SW480 (cell line): ENCODE data around the gene IMMP2L.

ENCODE experiments used
- DNase-seq: peaks from one replicate; pipeline ENCODE4 v3.0.0-alpha.2; 2016; ENCODE audit warnings: low spot score

IMMP2L gene

DNA sequence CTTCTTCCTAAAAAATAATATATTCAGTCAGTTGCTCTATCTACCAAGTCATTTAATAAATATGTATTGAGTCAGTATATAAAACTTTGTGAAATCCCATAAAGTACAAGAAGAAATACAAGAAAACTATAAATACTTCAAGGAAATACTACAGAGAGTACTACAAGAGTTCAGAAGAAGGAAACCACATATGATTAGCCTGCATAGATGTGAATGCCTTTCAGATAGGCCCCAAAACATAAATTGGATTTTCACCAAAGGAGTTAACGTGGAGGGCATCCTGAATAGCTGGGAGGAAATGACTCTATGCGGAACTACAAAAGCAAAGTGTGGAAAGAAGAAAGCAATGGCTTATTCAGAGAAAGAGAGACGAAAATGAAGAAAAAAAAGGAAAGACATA lies 351.3 kb downstream of the IMMP2L start:
- no peak for DNase-seq

DNA sequence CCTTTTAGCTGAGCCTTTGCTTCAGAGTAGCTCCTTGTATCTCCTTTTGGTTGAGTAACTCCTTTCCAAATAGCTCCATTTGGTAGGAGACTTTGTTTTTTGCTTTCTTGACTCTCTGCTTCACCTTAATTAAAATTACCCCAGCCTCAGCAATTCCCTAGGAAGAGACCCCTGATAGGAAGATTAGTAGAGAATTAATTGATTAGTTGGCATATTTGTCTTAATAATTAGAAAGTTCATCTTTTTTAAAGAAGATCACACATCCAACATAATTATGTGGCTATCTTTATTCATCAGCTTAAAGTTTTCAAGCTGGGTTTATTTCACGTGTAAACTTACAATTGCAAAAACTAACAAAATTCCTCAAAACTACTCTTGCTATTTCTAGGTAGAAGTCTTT lies 352.2 kb downstream of the IMMP2L start:
- no peak for DNase-seq

DNA sequence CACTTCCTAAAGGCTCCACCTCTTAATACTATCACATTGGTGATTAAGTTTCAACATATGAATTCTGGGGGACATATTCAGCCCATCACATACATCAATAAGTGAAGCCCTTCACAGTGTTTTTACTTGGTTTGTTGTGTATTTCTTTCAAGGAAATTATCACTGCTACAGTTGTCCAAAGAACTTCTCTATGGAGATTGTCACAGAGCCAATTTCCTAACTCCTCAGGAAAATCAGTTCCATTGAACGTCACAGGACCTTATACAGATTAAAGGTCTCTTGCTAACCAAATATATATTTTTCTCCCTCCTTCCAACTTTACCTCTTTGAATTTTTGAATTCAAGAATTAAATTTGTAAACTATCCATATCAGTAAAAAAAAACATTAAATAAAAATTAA lies 357.0 kb downstream of the IMMP2L start:
- DNase-seq, result no peak

GRCh38 chr7:111202321-111202720 lies 360.0 kb downstream of the IMMP2L start:
- no peak for DNase-seq

GRCh38 chr7:111199643-111200042 lies 362.6 kb downstream of the IMMP2L start:
- DNase-seq, result no peak

DNA sequence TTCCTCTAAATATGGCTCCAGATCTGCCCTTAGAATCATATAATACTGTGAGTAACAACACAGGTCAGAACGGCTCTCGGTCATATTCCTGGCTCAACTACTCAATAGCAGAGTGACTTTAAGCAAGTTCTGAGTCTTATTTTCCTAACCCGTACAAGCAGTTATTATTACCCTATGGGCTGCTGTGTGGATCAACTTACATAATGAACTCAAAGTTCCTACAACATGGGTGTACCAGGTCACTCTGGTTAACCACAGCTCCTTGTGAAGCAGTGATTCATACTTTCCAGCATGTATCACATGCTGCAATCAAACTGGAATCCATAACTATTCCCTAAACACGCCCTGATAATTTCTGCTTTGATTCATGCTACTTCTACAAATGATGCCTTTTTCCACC lies 364.0 kb downstream of the IMMP2L start:
- peak; percentile 96 for DNase-seq

- no peak for DNase-seq
These were observed 365.6 kb downstream of the IMMP2L start for GRCh38 chr7:111196655-111197054.

- no peak for DNase-seq
These were observed 369.5 kb downstream of the IMMP2L start for GRCh38 chr7:111192614-111193413.

DNA sequence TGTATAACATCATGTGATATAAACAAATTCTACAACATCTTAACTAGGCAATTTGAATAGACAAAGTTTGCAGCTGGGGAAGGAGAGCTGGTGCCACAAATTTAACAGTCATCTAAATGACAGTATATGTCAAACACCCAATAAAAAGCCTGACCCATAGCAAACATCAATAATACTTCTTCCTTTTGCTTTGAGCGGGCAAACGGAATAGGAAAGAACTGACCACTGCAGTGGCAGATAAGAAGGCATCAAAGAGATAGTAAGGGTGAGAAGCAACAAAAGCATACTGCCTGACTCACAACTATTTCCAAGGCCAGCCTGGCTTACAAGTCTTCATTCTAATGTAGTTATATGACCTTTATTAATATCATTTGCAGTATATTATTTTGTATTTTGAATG lies 371.5 kb downstream of the IMMP2L start:
- DNase-seq, result no peak

DNA sequence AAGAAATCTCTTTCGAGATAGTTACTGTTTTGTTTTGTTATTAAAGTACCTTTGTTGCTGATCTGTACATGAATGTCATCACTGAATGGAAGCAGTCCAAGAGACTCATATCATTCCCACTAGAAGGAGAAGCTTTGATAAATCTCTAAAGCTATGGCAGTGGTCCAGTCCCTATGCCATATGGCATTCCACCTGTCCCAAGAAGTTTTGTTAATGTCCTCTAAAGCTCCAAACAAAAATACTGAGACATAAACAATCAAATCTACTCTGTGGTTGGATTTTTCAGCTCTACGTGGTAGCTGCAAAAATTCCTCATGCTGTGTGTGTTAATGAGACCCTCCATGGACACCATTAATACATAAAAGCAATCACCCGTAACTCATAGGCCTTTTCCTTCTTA lies 377.3 kb downstream of the IMMP2L start:
- DNase-seq, result no peak

- no peak for DNase-seq
These were observed 379.0 kb downstream of the IMMP2L start for GRCh38 chr7:111183321-111183720.

DNA sequence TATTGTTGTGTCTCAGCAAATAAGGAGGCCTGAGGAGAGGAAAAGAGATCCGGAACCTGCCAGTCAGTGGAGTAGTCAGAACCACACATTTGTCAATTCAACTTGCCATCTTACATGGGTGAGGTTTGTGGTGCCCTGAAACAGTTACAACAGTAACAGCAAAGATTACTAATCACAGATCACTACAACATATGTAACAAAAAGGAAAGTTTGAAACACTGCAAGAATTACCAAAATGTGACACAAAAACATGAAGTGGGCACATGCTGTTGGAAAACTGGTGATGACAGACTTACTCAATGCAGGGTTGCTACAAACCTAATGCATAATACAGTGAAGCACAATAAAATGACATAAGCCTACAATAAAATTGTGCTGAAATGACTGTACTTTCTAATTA lies 382.0 kb downstream of the IMMP2L start:
- no peak for DNase-seq

GRCh38 chr7:111175908-111176441 lies 386.3 kb downstream of the IMMP2L start:
- DNase-seq, result no peak

GRCh38 chr7:111174510-111174909 lies 387.8 kb downstream of the IMMP2L start:
- no peak for DNase-seq

- DNase-seq, result no peak
These were observed 388.3 kb downstream of the IMMP2L start for GRCh38 chr7:111173990-111174389.

- DNase-seq, result no peak
These were observed 388.8 kb downstream of the IMMP2L start for GRCh38 chr7:111173528-111173927.

DNA sequence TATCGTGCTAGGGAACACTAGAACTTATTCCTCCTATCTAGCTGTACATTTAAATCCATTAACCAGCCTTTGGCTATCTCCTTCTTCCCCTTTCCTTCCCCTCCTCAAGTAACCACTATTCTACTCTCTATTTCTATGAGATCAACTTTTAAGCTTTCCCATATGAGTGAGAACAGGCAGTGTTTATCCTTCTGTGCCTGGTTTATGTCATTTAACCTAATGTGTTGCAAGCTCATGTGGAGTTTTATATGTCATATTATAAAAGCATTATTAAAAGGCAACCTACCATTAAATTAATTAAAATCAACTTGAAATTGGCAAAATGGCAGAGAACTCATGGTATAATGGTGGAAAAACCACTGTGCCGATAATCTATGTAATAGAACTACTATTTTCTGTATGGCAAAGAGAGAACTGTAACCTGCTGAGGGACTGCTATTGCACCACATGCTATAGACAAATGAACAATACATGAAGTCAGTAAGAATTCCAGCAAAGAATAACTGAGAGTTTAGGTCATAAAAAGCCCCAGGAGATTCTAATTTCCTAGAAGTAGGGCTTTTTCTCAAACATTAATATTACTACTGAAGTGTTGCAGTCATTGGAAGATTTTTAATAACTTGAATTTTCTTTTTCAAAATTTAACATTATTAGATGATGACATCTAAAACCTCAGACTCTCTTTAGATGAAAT lies 389.6 kb downstream of the IMMP2L start:
- DNase-seq, result no peak

DNA sequence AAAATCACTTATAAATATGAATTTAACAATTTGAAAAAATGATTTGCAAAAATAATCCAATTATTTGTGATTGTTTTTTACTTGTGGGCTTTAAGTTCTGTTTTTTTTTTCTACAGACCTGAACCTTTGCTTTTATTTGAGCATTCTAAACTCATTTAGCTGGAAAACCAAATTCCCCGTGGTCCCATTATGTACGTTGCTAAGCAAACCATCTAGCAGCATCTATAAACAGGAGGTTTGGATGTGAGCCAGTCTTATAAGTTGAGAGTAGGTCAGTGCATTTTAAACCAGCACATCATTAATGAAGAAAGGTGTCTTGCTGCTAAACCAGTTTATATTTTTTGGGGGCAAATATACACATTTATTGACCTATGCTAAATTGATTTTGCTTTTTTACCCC lies 394.1 kb downstream of the IMMP2L start:
- DNase-seq, result no peak

- no peak for DNase-seq
These were observed 397.9 kb downstream of the IMMP2L start for GRCh38 chr7:111164442-111164841.

- DNase-seq, result no peak
These were observed 399.6 kb downstream of the IMMP2L start for GRCh38 chr7:111162692-111163091.

GRCh38 chr7:111160297-111160696 lies 402.0 kb downstream of the IMMP2L start:
- DNase-seq, result no peak

DNA sequence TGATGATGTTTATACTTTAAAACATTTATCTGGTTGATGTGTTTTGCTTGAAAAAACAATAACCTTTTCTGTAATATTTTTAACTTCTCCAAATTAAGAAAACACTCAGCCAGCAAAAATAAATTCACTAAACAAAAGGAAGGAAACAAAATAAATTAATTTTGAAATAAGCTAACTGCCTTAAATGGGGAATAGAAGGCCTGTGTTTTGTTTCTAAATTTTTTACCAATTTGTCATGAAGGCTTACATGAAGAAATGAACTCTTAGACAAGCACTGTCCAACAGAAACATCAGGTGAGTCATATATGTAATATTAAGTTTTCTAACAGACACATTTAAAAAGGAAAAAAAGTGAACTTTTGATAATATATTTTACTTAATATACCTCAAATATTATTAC lies 402.9 kb downstream of the IMMP2L start:
- DNase-seq, result no peak

- no peak for DNase-seq
These were observed 411.6 kb downstream of the IMMP2L start for GRCh38 chr7:111150709-111151108.
